Measurements from ENCODE around the gene LIPT1.
A peak's percentile ranks its signal among the peaks of the same experiment; 100 is the strongest.
"Not testable (repeated sequence)": the region's sequence is repeated elsewhere in the genome, so short reads cannot be mapped to it uniquely, and the experiment has no call there.

Gene LIPT1

GRCh38 chr2:99180755-99181623, 26.2 kb downstream of the LIPT1 start, which contains the start of the genes MITD1 and MRPL30:
TSS of gene MITD1 (minus strand) at chr2:99181058. CDS start at chr2:99180981, 77 bp downstream.
TSS of gene MRPL30 (plus strand) at chr2:99181184. CDS start at chr2:99186204, 5,020 bp downstream.
- peak; percentile 77 for DNase-seq

GRCh38 chr2:99181624-99182000, 26.8 kb downstream of the LIPT1 start:
- DNase-seq, result no peak

- DNase-seq, result no peak
These were observed 28.3 kb downstream of the LIPT1 start for GRCh38 chr2:99183025-99183424.

- no peak for DNase-seq
These were observed 30.0 kb downstream of the LIPT1 start for GRCh38 chr2:99184811-99185210.

GRCh38 chr2:99187011-99187410, 32.2 kb downstream of the LIPT1 start:
- no peak for DNase-seq

GRCh38 chr2:99188357-99188756, 33.6 kb downstream of the LIPT1 start:
- no peak for DNase-seq

- no peak for DNase-seq
These were observed 35.8 kb downstream of the LIPT1 start for GRCh38 chr2:99190548-99190947.

- DNase-seq, result not testable (repeated sequence)
These were observed 37.6 kb downstream of the LIPT1 start for GRCh38 chr2:99192364-99192763.

- DNase-seq, result no peak
These were observed 43.5 kb downstream of the LIPT1 start for GRCh38 chr2:99198103-99198841.

- DNase-seq, result no peak
These were observed 45.5 kb downstream of the LIPT1 start for GRCh38 chr2:99200076-99200800.

GRCh38 chr2:99201959-99202678, 47.4 kb downstream of the LIPT1 start:
- no peak for DNase-seq

- no peak for DNase-seq
These were observed 50.7 kb downstream of the LIPT1 start for GRCh38 chr2:99205491-99205890.
